Activated CD8-positive, alpha-beta T cell treated with anti-CD3 and anti-CD28 coated beads for 36 hours (primary cell): Measurements from ENCODE around the gene MUC3A. TPM values are rescaled to one million over a fixed set of nuclear protein-coding genes. Genes with fewer than 3 reads are reported as not detected.

ENCODE experiments used
- ATAC-seq: fragments of 200-7000 bp; cut with Tn5 transposase; one replicate; pipeline ENCODE4 v1.10.0; 2021; ENCODE audit warnings: mild to moderate bottlenecking, moderate library complexity
- CTCF ChIA-PET: fragments of 350-600 bp; sonication (Branson Sonifier 250); formaldehyde crosslinking; loops from one replicate; lab custom pipeline; 2021; ENCODE audit warnings: antibody characterized with exemption; lab: Charles Lee
- POLR2A ChIA-PET: fragments of 350-600 bp; sonication (Branson Sonifier 250); formaldehyde crosslinking; loops from one replicate; lab custom pipeline; 2021; ENCODE audit warnings: antibody characterized with exemption; lab: Charles Lee
- DNase-seq: peaks from one replicate; pipeline ENCODE4 v3.0.0-alpha.2; 2020
- H3K27ac Mint-ChIP-seq: one replicate; pipeline ENCODE4 v1.8.0; 2021; ENCODE audit warnings: mild to moderate bottlenecking, mixed read lengths
- H3K27me3 Mint-ChIP-seq: one replicate; pipeline ENCODE4 v1.8.0; 2021; ENCODE audit warnings: mixed read lengths
- H3K36me3 Mint-ChIP-seq: one replicate; pipeline ENCODE4 v1.8.0; 2021; ENCODE audit warnings: low read depth, mixed read lengths
- H3K4me1 Mint-ChIP-seq: one replicate; pipeline ENCODE4 v1.8.0; 2021; ENCODE audit warnings: low read depth, mixed read lengths
- H3K4me3 Mint-ChIP-seq: one replicate; pipeline ENCODE4 v1.8.0; 2021; ENCODE audit warnings: mild to moderate bottlenecking, moderate library complexity, mixed read lengths
- H3K9me3 Mint-ChIP-seq: one replicate; pipeline ENCODE4 v1.8.0; 2021; ENCODE audit warnings: mixed read lengths
- CTCF ChIP-seq: fragments of 200-600 bp; IDR thresholded peaks from one replicate; pipeline ENCODE4 v1.8.0; 2022; ENCODE audit warnings: antibody characterized with exemption, mild to moderate bottlenecking
- intact Hi-C: fragments of 100-400 bp; cut with micrococcal nuclease; formaldehyde crosslinking; loops from one replicate; pipeline ENCODE4 v1.10.0; 2022
- total RNA-seq, 2 experiments: library from RNA; stranded (reverse); gene quantifications; one replicate each; pipeline ENCODE4 v1.2.3, GENCODE V29; 2021

MUC3A gene
- total RNA-seq, 2 experiments from 2014 or later, result not detected

GRCh38 chr7:100944138-100944537 is 5.2 kb upstream of the MUC3A start:
- H3K27me3 Mint-ChIP-seq, result peaks cover 9% of the 10 kb centered on the region
- ATAC-seq, result no peak
- no peak overlapping the region for H3K27ac Mint-ChIP-seq
- H3K36me3 Mint-ChIP-seq, result no peaks in the 10 kb centered on the region
- intact Hi-C loops, result no loop called here
- POLR2A ChIA-PET, result no interaction called here
- CTCF ChIA-PET, result interaction anchor here (1.2 kb wide), 1 partner anchor 49 kb away, joined by 3 read pairs; the partner anchor contains the start of gene ACHE
- DNase-seq, result no peak
- H3K4me3 Mint-ChIP-seq, result no peak overlapping the region
- H3K4me1 Mint-ChIP-seq, result no peaks in the 10 kb centered on the region
- TF ChIP-seq CTCF, result no peak
- peaks cover 5% of the 10 kb centered on the region for H3K9me3 Mint-ChIP-seq

DNA sequence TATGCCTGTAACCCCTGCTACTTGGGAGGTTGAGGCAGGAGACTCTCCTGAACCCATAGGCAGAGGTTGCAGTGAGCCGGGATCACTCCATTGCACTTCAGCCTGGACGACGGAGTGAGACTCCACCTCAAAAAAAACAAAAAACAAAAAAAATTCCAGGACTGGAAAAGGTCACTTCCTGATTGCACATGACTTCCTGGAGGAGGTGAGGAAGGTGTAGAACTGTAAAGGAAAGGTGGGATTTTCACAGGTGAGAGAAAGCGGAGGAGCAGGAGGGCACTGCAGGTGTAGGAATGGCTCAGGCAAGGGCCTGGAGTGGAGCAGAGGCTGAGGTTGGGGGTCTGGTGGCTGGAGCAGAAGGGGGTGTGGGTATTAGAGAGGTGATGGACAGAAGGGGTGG is 3.2 kb upstream of the MUC3A start:
- no peak for DNase-seq
- Mint-ChIP-seq H3K36me3 (no peaks in the 10 kb centered on the region), H3K9me3 (no peaks in the 10 kb centered on the region), H3K27ac (no peak overlapping the region), H3K4me3 (no peak overlapping the region), H3K27me3 (peaks cover 19% of the 10 kb centered on the region), H3K4me1 (no peaks in the 10 kb centered on the region)
- intact Hi-C loops, result no loop called here
- TF ChIP-seq CTCF, result no peak
- ATAC-seq, result no peak
- CTCF ChIA-PET, result no interaction called here
- POLR2A ChIA-PET, result no interaction called here

- DNase-seq, result no peak
- Mint-ChIP-seq H3K36me3 (no peaks in the 10 kb centered on the region), H3K4me1 (no peaks in the 10 kb centered on the region), H3K27me3 (peaks cover 19% of the 10 kb centered on the region), H3K9me3 (no peaks in the 10 kb centered on the region), H3K4me3 (no peak overlapping the region), H3K27ac (no peak overlapping the region)
- ChIA-PET CTCF (no interaction called here), POLR2A (no interaction called here)
- intact Hi-C loops, result no loop called here
- TF ChIP-seq CTCF, result no peak
- ATAC-seq, result no peak
Observed at GRCh38 chr7:100946766-100947365, 2.5 kb upstream of the MUC3A start.

DNA sequence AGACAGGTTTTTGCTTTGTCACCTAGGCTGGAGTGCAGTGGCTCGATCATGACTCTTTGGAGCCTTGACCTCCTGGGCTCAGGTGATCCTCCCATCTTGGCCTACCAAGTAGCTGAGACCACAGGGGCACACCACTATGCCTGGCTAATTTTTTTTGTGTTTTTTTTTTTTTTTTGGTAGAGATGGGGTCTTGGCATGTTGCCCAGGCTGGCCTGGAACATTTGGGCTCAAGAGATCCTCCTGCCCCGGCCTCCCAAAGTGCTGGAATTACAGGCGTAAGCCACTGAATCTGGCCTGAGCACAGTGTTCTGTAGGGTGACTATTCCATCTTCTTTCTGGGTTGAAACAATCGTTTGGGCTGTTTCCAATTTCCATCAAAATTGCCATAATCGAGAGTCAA is 1.5 kb upstream of the MUC3A start:
- no peak overlapping the region for H3K4me3 Mint-ChIP-seq
- POLR2A ChIA-PET, result no interaction called here

More for the DNA sequence above, 1.5 kb upstream of the MUC3A start:
- Mint-ChIP-seq H3K9me3 (no peaks in the 10 kb centered on the region), H3K27me3 (peaks cover 19% of the 10 kb centered on the region), H3K36me3 (no peaks in the 10 kb centered on the region), H3K27ac (no peak overlapping the region), H3K4me1 (no peaks in the 10 kb centered on the region)
- CTCF ChIA-PET, result no interaction called here
- intact Hi-C loops, result no loop called here
- ATAC-seq, result no peak
- no peak for TF ChIP-seq CTCF
- DNase-seq, result no peak
